Astrocyte of the hippocampus (primary cell): ENCODE results near the gene CCDC116.
"Not testable (repeated sequence)": the region's sequence is repeated elsewhere in the genome, so short reads cannot be mapped to it uniquely, and the experiment has no call there.

Experiments
- DNase-seq: peaks from one replicate; pipeline ENCODE4 v3.0.0; 2011; ENCODE audit warnings: low read depth, low spot score

CCDC116 gene

DNA sequence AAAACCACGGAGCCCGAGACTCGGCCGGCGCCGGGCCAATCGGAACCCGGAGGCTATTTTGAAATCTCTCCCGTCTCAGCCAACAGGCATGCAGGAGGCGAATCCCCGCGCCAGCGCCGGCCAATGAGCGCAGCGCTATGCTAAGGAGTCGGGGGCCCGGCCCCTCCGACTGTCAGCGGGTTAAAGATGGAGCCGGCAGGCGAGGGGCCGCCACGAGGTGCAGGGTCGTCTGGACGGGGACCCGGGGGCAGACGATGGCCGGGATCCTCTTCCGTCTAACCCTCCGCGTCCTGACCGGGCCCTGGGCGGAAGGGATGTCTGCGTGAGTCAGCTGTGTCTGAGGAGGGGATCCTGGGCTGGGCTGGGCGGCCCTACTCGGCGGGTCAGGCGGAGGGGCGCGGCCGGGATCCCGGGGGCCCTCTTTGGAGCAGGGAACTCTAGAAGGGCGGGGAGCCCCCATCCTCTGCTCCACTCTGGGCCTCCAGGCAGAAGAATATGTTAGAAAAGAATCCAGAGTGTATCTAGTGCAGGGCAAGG is 19.5 kb downstream of the CCDC116 start:
- DNase-seq, result peak; percentile 96

DNA sequence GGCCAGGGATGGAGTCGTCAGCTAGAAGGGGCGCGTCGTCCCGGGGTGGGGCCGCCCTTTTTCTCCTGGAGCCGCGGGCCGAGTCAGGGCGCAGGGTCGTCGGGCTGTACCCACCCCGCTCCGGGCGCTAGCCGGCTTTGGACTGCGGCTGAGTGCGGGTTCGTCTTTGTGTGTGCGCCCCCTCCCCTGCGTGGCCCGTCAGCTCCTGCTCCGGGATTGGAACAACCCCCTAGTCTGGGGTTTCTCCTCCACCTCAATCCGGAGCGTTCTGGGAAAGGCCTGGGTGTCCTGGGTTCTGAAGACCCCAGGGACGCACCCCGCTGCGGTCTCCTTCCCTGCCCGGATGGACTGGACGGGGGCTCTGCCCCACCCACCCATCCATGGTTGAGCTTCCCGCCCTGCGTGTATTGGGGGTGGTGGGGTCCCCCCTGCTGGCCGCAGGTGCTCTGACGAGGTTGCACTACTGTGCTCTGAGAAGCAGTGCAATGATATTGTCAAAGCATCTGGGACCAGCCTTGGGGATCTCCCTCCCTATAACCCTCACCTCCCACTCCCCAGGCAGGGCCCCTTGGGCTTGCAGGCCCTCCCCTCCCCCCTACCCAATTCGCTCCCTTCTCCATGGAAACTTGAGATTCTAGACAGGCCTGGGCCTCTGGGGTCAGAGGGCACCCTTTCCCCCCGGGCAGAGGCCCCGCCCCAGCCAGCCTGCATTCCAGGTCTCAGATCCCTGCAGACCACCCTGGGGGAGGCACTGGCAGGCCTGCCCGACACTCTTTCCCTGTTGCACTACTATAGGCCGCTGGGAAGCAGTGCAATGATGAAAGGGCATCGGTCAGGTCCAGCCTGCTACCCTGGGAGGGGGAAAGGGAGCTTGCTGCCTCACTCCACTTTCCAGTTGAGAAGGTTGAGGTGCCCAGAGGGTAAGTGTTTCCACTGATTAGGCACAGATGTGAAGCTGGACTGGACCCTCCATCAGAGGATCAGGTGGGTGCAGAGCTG is 20.3 kb downstream of the CCDC116 start:
- no peak for DNase-seq

DNA sequence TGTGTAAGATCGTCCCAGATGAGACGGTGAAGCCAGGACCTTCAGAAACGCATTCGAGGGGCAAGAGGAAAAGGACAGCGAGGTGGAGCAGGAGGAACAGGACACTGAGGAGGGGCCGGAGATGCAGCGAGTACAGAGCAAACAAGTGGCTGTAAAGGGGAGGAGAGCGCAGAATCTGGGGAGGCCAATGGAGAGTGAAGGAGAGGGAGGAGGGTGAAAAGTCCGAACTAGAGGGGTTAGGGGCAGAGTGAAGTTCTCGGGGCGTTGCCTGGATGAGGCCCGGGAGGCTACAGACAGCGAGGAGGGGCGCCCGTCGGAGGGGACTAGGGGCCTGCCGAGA is 24.4 kb downstream of the CCDC116 start:
- DNase-seq, result no peak

DNA sequence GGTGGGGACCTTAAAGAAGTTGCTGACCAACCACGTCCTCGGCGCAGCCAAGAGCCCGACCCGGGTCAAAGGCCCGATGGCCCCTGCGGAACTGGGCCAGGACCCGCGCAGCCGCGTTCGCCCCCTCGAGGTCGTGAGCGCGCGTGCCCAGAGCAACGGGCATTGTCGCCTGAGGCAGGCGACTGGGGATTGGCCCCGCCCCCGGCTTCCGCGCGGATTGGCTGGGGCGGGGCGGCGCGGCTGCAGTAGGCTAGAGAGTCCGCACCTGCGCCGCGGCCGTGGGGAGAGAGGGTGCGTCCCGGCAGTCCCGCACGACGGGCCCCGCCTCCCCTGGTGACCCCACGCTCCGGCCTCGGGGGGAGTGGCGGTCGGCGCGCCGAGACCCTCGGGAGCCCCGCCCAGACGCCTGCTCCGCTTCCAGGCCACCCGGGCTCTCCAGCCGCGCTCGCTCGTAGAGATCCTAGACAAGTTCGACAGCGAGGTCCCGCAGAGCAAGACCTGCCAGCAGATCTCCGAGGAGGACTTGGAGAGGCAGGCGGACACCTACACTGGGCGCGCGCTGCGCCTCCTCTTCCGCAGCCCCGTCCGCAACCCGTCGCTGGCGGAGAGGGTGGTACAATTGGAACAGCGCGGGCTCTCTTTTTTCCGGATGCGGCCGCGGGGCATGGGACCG is 24.9 kb downstream of the CCDC116 start:
- peak; percentile 78 for DNase-seq

DNA sequence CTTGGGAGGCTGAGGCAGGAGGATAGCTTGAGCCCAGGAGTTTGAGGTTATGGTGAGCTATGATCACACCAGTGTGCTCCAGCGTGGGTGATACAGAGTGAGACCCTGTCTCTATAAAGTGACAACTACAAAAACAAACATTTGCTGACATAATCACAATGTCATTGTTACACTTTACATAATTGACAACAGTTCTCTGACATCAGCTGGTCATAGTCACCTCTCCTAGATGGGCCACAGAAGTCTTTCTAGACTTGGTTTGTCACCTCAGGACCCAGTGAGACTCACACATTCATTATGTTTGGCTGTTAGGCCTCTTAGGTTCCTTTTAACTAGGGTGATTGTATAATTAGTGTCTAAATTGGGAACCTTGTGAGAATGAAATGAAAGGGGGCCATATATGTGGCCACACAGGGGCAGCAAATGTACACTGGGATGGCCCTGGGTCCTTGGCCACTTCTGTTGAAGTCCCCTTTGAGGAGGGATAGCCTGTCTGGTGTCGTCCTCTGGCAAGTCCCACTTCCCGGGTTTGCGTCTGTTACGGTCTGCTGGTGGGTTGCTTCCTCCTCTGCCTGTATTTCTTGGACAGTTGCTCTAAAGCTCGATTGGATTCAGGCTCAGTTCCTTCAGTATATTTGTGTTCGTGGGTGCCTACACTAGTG is 27.4 kb downstream of the CCDC116 start:
- DNase-seq, result no peak

DNA sequence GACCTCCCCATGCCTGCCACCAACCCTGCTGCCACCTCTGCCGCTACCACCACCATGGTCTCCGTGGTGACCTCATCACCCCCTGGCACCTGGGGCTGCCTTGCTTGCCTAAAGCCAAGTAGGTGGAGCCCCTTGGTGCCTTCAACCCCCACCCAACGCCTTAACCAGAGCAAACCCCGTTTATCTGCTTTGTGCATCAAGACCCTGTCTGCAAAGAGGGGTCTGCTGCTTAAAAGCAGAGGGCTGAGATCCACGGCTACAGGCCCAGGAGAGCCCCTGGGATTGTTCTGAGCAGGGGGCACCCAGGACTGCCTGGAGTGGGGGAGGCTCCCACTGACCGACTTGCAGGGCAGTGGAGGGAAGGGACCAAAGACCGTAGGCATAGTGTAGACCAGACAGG is 28.3 kb downstream of the CCDC116 start:
- no peak for DNase-seq

DNA sequence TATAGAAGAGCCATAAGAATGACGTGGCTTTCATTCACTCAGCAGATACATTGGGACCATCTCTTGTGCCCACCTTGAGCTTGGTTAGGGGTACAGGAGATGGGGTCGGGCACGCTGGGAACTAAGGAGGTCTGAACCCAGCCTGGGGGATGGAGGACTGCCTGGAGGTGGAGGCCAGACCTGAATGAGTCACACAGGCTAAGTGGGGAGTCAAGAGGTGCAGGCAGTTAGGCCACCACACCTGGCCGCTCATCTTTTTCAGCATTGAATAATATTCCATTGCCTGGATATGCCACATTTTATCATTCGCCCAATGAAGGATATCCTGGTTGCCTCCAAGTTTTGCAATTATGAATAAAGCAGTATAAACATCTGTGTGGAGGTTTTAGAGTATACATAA is 29.4 kb downstream of the CCDC116 start:
- DNase-seq, result no peak

DNA sequence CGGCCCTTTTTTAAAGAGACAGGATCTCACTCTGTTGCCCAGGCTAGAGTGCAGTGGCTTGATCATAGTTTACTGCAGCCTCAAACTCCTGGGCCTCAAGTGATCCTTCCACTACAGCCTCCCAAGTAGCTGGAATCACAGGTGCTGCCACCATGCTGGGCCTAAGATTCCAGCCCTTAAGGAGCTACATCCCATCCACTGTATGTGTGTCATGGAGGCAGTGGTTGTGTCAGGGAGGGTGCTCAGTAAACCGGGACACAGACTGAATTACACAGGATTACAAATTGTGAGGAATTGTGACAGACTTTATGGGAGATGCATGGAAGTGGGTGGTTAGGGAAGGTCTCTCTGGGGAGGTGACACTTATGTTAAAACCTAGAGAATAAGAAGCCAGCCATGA is 31.2 kb downstream of the CCDC116 start:
- no peak for DNase-seq

DNA sequence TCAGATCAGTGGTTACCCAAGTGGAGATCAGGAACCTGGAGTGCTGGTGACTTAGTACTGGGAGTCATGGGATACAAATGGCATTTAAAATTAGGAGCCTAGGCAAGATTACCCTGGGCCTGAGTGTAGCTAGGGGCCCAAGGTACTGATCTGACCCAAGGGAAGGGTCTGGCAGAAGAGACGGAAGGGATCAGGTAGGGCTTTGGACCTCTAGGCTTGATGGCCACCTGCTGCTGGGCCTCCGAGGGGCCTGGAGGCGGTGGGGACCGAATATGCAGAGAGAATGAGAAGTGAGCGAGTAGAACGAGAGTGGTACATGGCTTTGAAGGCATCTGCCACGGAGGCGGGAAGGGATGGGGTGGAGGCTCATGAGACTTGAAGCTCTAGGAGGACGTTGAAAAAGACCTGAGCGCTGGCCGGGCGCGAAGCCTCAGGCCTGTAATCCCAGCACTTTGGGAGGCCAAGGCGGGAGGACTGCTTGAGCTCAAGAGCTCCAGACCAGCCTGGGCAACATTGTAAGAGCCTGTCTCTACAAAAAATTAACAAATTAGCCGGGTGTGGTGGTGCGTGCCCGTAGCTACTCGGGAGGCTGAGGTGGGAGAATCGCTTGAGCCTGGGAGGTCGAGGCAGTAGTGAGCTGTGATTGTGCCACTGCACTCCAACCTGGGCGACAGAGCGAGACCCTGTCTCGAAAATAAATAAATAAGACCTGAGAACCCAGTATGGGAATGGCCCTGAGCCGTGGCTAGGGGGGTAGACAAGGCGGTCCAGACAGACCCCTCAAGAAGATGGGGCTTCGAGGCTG is 32.7 kb downstream of the CCDC116 start:
- DNase-seq, result no peak

DNA sequence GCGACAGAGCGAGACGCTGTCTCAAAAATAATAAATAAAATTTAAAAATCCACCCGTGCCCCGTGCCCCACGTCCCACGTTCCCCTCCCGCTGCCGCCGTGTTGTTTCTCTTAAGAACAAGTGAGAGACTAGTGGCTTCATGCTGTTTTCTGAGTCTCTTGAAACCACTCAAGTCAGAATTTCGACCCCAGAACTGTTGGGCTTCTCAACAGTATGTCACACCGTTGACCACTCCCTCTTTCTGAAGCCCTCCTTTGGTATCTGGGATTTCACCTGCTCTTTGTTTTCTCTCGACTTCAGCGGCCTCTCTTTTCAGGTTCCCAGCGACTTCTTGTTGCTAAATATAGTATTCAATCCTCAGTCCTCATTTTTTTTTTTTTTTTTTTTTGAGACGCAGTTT is 34.2 kb downstream of the CCDC116 start:
- no peak for DNase-seq

DNA sequence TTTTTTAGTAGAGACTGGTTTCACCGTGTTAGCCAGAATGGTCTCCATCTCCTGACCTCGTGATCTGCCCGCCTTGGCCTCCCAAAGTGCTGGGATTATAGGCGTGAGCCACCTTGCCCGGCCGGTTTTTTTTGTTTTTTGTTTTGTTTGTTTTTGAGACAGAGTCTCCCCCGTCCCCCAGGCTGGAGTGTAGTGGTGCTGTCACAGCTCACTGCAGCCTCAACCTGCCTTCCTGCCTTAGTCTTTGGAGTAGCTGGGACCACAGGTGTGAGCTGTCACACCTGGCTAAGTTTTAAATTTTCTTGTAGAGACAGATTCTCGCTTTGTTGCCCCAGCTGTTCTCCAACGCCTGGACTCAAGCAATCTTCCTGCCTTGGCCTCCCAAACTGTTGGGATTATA is 36.5 kb downstream of the CCDC116 start:
- no peak for DNase-seq

DNA sequence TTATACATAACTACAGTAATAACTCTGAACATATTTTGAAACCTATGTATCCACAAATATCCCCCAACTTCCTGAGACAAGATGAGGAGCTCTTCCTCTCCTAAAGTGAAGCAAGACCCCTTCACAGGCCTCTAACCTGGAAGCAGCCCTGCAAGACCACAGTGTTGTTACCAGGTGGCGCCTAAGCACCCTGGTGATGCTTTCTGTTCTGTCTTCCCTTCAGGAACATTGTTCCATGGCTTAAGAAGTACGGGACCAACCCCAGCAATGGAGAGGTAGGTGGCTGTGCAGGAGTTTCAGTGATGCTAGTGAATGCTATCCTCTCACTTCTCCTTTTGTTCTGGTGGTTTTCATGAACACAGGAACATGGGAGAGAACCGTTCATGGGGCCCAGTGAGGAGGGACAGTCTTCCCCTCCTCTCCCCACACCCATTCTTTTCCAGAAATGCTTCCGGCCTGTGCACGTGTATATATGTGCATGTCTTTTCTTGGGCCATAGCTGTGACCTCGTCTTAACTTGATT is 39.6 kb downstream of the CCDC116 start:
- no peak for DNase-seq

DNA sequence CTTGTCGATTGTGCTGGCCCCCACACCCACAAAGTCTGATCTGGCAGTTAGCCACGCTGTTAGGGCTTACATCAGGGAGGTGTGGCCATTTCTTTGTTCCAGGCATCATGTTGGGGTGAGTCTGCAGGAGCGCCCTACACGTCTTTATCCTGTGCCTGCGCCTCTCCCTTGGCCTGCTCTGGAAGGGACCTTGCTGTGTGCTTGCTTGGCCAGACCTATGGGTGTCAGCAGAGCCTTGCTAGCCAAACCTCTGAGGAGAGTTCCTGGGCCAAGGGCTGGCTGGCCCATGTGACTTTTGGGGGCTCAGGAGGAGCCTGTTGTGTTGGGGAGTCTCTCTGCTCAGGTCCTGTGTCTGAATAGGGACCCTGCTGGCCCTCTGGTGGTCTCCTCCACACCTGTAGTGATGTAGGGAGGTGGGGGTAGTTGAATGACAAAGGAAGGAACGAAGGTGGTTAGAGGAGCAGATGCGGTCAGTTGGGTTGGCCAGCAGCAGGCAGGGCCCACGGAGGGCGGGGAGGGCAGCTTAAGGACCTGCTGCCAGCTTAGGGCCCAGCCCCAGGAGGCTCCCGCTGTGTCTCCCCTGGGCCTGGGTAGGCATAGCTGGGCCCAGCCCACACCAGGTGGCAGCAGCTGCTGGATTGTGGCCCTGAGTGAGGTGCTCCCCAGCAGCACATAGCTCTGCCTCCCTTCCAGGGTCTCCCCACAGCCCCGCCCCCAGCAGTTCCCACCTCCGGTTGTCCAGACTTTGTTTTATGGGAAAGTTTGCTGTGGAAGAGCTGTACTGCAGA is 41.2 kb downstream of the CCDC116 start:
- no peak for DNase-seq

DNA sequence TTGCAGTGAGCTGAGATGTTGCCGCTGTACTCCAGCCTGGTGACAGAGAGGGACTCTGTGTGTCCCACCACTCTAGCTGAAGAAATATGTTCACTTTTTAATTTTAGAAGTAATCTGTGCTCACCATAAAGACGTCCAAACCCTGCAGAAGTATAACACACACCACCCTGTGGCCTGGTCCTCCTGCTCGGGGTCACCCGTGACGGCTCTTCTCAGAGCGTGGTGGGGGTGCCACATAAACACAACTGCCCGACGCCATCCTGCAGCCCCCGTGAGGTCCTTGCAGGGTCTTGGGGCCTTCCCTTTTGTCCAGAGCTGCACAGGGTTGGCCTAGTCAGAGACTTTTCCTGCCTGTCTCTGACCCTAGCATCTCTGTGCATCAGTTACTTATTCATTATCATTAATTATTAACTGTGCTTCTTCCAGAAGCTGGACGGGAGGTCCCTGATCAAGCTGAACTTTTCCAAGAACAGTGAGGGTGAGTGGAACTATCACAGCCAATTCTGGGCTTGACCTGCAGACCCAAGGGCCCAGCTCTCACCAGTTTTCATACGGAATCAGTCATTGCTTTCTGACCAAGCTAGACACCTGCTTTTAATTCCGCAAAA is 42.2 kb downstream of the CCDC116 start:
- DNase-seq, result no peak

DNA sequence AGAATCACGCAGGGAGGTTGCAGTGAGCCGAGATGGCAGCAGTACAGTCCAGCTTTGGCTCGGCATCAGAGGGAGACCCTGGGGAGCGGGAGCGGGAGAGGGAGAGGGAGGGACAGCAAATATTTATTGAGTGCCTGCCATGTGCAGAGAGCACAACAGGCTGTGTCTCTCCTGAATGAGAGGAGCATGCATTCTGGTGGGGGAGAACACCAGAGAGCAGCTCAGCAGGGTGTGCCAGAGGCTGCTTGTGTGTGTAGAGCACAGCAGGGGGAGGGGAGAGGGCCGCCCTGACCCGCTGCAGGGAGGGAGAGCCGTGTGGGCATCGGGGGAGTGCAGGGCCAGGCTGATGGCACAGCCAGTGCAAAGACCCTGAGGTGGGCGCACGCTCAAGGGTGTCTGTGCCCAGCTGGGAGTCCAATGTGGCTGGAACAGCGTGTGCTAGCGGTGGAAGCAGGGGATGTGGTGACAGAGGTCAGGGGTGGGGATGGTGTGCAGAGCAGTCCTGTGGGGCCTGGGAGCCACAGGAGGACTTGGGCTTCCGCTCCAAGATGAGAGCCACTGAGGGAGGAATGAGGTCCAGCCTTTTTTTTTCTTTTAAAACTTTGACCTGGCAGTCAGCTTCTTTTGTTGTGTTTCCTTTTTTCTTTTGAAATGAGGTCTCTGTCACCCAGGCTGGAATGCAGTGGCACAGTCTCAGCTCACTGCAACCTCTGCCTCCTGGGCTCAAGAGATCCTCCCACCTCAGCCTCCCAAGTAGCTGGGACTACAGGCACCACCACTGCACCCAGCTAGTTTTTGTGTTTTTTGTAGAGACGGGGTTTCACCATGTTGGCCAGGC is 45.3 kb downstream of the CCDC116 start:
- DNase-seq, result no peak

DNA sequence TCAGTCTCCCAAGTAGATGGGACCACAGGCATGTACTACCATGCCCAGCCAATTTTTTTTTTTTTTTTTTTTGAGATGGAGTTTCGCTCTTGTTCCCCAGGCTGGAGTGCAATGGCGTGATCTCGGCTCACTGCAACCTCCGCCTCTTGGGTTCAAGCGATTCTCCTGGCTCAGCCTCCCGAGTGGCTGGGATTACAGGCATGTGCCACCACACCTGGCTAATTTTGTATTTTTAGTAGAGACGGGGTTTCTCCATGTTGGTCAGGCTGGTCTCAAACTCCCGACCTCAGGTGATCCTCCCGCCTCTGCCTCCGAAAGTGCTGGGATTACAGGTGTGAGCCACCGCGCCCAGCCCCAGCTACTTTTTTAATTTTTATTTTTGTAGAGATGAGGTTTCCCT is 46.3 kb downstream of the CCDC116 start:
- DNase-seq, result not testable (repeated sequence)

DNA sequence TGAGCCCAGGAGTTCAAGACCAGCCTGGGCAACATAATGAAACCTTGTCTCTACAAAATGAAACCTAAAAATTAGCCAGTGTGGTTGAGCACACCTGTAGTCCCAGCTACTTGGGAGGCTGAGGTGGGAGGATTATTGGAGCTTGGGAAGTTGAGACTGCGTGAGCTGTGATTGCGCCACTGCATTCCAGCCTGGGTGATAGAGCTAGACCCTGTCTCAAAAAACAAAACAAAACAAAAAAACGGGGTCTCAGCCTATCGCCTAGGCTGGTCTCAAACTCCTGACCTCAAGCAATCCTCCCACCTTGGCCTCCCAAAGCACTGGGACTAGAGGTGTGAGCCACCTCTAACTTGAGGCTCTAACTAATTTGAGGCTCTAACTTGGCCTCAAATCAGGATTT is 46.8 kb downstream of the CCDC116 start:
- DNase-seq, result no peak

DNA sequence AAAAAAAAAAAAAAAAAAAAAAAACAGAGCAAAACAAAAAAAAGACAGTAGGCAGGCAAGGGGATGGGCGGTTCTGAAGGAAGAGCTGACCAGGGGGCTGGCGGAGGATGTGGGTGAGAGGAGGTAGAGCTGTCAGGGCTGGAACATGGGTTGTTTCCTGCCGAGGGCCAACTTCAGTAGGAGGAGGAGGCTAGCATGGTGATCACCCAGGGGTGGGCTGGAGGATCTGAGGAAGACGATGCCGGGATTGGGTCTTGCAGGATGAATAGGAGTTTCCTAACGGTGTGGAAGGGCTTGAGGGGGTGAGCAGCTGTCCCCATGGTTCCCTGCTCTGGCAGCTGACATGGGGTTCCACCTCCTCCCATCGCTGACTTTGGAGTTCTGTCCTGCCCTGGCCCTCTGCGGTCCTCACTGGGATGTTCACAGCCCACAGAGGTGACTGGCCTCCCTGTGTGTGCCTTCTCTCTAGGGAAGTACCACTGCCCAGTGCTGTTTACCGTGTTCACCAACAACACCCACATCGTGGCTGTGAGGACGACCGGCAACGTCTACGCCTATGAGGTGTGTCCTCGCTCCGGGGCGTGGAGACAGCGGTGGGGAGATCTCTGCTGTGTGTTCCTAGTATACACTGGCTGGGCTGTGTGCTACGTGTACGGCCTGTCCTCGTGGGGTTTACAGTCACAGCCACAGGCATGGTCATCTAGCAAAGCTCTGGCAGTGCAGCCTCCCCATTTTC is 48.4 kb downstream of the CCDC116 start:
- DNase-seq, result no peak
